ENCODE results near the gene ADCY5.

The ADCY5 gene

GRCh38 chr3:123341871-123342630, 106.8 kb downstream of the ADCY5 start:
- no peak for DNase-seq (ENCODE audit: low spot score)

- no peak for DNase-seq (ENCODE audit: low spot score)
These were observed 108.6 kb downstream of the ADCY5 start for GRCh38 chr3:123340336-123340735.

GRCh38 chr3:123339302-123339701, 109.6 kb downstream of the ADCY5 start:
- DNase-seq (ENCODE audit: low spot score), result no peak

GRCh38 chr3:123338620-123339061, 110.2 kb downstream of the ADCY5 start:
- DNase-seq (ENCODE audit: low spot score), result no peak

- no peak for DNase-seq (ENCODE audit: low spot score)
These were observed 110.8 kb downstream of the ADCY5 start for GRCh38 chr3:123337948-123338619.

GRCh38 chr3:123337226-123337625, 111.7 kb downstream of the ADCY5 start:
- no peak for DNase-seq (ENCODE audit: low spot score)

- DNase-seq (ENCODE audit: low spot score), result no peak
These were observed 112.4 kb downstream of the ADCY5 start for GRCh38 chr3:123336441-123336851.

GRCh38 chr3:123336001-123336400, 112.9 kb downstream of the ADCY5 start:
- no peak for DNase-seq (ENCODE audit: low spot score)

GRCh38 chr3:123335007-123335670, 113.8 kb downstream of the ADCY5 start:
- DNase-seq (ENCODE audit: low spot score), result no peak

- no peak for DNase-seq (ENCODE audit: low spot score)
These were observed 114.8 kb downstream of the ADCY5 start for GRCh38 chr3:123334056-123334455.

GRCh38 chr3:123333401-123333800, 115.5 kb downstream of the ADCY5 start:
- no peak for DNase-seq (ENCODE audit: low spot score)

- DNase-seq (ENCODE audit: low spot score), result no peak
These were observed 116.7 kb downstream of the ADCY5 start for GRCh38 chr3:123332124-123332641.

GRCh38 chr3:123331651-123332050, 117.2 kb downstream of the ADCY5 start:
- no peak for DNase-seq (ENCODE audit: low spot score)

GRCh38 chr3:123331006-123331405, 117.9 kb downstream of the ADCY5 start:
- no peak for DNase-seq (ENCODE audit: low spot score)

GRCh38 chr3:123330441-123330991, 118.4 kb downstream of the ADCY5 start:
- DNase-seq (ENCODE audit: low spot score), result no peak

GRCh38 chr3:123329636-123330340, 119.1 kb downstream of the ADCY5 start:
- no peak for DNase-seq (ENCODE audit: low spot score)

GRCh38 chr3:123328851-123329635, 119.8 kb downstream of the ADCY5 start:
- peak; percentile 89 for DNase-seq (ENCODE audit: low spot score)

GRCh38 chr3:123327956-123328850, 120.7 kb downstream of the ADCY5 start:
- DNase-seq (ENCODE audit: low spot score), result no peak

- no peak for DNase-seq (ENCODE audit: low spot score)
These were observed 121.4 kb downstream of the ADCY5 start for GRCh38 chr3:123327480-123327879.

- no peak for DNase-seq (ENCODE audit: low spot score)
These were observed 122.4 kb downstream of the ADCY5 start for GRCh38 chr3:123326531-123326930.
